HK-2 (cell line): ENCODE results near the gene CHSY1.

Source experiments
- DNase-seq: peaks from one replicate; pipeline ENCODE4 v3.0.0-alpha.2; 2018; ENCODE audit not compliant: unreplicated experiment

The CHSY1 gene

DNA sequence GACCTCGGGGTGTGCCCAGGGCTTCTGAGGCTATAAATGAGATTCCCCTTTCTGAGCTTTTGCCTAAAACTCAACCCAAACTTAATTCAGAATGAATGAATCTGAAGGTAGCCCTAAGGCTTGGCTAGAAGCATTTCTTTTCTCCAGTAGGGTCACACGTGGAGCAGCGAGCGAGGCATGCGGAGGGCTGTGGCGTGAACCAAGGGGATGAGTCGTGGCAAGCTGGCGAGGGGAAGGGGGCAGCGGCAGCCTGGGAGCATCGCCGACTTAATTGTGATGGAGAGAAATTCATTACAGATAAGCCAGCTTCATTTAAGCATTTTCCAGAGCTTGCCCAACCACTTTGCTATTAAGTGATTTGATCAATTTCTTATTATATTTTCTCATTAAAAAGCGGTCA lies 79.9 kb downstream of the CHSY1 start:
- DNase-seq = no peak

DNA sequence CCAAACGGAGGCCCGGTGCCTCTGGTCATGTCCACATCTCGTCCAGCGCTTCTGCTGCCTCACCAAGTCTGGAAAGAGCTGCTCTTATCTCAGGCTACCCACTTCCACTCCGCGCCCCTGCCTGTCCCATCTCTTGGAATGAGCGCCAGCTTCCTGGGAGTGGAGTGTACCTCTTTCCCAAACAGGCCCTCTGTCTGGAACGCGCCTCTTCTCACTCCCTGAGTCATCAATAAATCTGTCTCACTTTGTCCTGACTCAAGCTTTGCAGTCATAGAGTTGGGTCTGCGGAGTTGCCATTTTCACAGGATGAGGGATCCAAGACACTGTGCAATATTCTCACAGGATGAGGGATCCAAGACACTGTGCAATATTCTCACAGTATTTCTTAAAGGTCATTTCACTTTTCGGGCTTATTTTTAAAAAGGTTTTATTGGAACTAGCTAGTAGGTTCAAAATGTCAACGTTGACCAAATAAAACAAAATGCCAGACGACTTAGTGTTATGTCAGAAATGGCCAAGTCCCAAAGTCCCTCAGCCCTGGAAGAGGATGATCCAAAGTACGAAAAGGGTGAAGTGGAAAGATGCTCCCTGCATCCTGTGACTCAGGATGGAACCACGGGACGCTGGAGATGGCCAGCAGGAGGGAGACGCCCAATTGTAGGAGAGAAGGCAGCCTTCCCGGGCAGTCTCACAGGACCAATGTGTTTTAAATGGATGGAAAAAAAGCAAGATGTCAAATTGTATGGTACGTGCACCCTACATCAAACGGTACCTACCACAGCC lies 81.1 kb downstream of the CHSY1 start:
- no peak for DNase-seq

DNA sequence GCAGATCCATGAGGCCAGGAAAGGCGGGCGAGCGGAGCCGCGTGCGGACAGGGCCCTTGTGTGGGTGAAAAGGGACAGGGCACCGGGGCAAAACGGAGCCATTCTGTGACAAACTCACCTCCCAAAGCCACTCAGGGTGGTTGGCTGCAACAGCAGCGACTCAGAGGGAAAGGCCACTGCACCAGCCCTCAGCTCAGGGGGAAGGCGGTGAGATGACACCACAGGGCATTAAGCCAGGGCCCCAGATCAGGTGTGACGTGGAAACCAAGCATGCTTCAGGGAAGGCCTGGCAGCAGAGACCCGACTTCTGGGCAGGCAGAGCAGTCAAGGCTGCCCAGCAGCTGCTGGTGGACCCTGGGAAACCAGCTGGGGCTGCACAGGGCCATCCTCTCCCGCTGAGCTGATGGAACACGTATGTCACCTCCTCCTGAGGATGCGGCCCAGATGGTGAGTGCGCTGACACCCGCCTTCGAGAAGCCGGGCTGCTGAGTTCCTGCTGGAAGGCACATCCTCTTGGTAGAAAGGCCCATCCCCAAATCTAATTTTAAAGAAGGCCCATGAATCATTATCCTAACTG lies 82.3 kb downstream of the CHSY1 start:
- DNase-seq = no peak

DNA sequence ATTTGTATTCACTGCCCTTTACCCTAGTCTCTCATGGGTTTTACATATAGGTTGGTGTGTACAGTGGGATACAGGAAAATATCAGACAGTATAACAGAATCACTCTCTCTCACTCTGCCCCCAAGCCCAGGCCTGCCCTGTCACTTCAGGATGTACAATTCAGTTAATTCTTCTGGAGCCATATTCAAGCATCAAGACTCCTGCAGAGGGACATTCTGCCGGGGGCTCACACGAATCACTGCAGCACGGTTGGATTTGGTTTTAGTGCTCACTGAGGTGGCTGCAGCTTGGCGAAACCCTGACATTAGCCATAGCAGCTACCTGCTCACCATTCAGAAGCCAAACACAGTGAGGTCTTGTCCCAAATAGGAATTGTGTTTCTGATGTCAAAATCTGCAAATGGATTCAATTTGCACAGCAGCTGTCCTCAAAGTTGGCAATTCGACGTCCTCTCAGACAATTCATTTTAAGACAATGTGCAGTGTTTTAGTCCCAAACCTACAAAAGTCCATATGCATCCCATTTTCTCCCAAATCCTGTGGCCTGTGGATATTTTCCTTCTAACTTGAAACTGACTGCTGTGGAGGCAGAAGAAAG lies 82.9 kb downstream of the CHSY1 start:
- DNase-seq = no peak

DNA sequence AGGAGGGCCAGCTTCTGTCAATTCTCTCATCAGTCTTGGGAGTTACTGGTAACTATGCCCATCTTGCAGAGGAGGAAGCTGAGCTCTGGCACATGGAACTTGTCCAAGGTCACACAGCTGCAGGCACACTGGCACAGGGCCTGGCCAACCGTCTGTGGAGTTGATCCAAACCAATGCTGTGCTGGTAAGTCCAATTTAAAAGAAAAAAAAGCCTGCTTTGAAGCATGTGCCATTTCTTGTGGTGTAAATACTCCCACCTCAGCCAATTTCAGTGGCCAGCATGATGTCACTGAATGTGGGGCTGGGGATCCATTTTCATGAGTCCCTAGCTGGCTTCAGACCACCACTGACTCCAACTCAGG lies 83.4 kb downstream of the CHSY1 start:
- DNase-seq = no peak

DNA sequence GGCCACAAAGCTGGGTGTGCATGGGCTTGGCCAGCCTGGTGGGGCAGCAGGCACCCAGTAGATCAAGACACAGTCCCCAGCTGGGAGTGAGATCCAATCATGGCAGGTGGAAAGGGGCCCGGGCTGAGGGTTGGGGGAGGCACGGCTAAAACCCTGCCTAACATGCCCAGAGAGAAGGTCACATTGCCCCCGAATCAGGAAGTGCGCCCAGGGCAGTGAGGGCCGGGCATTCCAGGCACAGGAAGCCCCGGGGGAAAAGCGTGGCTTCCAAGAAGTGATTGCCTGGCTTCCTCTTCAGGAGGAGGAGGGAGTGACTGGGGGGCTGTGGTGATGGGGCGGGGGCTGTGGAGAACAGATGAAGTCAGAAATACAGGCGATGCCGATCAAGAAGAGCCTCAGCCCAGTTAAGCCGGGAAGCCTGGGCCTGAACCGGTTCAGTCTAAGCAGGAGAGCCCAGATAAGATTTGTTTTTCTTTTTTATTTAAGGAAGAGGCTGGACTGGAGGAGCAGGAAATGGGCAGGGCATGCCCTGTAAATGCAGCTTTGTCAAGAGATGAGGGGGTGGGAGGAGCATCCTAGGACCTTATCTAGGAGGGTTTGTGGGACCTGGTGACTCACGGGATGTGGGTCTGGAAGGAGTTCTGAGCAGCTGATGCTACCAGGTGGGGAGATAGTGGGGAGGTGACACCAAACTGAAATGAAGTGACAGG lies 83.9 kb downstream of the CHSY1 start:
- peak; percentile 21 for DNase-seq

DNA sequence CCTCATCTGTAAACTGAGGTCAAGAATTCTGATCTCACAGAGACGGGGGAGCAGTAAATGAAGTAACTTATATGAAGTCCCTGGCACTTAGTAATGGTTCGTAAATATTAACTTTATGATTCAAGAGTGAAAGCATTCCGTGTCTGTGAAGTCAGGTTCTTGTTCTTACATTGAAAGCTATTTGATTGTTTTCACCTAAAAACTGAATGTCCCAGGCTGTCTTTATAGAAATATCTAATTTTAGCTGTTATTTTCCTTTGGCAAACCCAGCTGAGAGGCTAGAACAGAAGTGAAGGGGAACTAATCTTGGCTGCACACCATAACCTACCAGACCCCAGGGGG lies 84.5 kb downstream of the CHSY1 start:
- DNase-seq = no peak

DNA sequence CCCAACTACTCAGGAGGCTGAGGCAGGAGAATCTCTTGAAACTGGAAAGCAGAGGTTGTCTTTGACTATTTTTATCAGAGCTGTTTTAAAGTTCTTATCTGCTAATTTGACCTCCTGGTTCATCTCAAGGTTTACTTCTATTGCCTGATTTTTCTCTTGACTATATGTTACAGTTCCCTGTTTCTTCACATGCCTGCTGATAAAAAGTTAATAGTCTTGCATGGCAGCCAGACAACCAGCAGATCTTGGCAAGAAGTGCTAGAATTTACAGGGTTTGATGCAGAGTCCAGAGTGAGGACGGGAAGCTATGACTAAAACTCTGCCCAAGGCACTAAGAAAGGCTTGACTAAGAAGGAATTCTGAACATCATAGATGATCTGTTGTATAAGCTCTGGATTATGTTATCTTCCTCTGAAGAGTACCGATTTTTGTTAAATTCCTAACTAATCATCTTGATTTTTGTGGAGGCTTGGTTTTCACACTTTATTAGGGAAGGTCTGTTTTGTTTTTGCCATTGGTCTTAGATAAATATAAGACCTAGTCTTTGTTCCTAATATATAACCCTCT lies 85.9 kb downstream of the CHSY1 start:
- DNase-seq = no peak

DNA sequence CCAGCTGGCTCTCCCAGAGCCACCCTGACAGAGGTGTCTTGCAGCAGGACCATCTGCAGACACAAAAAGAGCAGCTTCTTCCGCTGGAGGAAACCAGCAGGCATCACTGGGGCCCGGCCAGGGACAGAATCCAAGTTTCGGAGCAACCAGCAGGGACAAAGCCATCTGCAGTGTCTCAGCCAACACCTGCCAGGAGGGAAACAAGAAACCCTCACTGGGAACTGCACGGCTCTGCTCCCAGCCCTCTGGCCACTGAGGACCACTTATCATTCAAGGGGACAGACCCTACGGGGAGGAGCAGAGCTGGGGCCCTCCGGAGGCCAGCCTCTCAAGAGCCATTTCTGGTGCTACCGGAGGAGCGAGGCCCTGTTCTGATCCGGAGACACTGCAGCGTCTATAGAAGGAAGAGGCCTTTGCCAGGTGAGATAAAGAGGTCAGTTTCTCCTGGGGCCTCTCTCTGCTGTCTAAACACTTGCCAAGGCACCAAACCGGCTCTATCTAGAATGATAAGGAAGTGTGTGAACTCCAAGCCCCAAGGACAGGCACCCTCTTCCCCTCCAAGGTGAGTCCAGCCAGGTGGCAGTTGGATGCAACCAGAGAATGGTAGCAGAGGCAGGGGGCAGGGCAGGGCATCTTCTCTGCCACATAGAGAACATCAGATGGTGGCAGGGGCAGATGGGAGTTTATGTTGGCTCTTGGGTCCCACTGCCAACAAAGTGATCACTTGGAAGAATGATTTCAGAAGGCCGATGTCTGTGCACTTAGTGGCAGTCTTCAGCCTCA lies 89.0 kb downstream of the CHSY1 start:
- no peak for DNase-seq

DNA sequence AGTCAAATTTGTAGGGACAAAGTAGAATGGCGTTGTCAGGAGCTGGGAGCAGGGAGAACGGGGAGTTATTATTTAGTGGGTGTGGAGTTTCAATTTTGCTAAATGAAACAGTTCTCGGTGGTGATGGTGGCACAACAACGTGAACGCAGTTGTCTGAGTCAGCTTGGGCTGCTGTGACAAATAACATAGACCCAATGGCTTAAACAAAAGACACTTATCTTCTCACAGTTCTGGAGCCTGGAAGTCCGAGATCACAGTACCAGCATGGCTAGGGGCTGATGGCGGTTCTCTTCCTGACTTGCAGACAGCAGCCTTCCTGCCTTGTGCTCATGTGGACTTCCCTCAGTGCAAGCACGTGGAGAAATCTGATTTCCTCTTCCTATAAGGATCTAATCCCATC lies 90.2 kb downstream of the CHSY1 start:
- no peak for DNase-seq

DNA sequence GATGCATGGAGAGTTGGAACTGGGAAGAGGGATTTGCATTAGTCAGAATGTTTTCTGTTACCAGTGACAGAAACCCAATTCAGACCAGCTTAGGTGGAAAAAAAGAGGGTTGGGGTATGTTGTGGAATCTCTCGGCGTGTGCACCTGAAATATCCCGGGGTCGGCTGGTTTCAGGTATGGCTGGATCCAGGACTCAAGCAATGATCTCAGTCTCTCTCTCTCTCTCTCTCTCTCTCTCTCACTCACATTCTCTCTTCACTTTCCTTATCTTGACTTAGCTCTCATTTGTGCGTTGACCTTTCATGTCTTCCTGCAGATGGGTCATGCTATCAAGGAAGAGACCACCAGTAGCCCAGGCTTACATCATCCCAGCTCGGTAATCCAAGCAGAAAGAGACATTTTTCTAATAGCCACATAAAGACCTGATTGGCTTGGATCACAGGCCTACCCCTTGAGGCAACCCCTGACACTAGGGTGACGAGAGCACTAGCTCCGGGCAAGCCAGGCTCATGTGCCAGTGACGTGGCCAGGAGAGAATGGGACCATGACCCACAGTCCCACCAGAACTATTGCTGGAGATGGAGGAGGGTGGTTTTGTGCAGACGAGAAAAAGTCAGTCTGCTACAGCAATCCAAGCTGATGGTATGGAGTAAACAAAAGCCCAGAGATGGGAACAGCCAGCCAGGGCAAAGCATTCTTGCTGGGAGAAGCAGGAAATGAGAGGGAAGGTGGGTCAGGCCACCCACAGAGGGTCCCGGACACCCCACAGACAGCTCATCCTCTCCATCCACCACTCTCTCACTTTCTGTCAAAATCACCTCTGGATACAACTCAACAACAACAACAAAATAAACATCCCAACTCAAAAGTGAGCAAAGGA lies 91.7 kb downstream of the CHSY1 start:
- DNase-seq = no peak

DNA sequence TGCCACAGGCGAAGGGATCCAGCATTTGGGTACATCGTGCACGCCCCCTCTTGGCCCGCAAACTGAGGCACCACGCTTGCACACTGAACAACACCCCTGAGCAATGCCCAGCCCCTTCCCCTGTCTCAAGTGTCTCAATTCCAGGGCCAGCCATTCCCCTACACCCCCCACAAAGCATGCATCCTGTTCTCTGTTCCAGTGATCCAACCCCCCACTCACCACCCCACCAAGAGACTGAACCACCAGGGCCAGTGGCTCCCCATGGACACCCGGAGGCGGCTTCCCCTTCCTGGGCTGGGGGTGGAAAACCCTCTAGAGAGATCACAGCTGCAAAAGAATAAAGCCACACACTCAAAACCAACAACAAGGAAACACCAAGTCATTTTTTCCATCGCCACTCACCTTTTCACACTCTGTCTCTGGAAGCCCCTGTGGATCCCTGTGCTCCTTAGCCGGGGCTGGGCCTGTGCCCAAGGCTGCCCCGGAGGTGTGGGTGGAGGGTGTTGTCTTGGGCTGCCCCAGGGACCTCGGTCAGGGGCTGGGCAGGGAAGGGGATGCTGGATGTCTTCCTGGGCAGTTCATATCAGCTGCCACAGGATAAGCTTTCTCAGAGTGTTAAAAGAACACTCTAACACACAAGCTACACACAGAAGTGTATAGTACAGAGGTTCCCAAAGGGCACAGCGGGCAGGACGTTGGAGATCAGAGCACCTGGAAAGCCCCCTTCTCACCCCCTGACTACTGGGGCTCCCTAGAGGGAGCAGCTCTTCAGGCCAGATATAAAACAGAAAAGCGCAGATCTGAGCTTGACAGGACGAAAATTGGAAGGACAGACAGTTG lies 92.5 kb downstream of the CHSY1 start:
- DNase-seq = no peak

DNA sequence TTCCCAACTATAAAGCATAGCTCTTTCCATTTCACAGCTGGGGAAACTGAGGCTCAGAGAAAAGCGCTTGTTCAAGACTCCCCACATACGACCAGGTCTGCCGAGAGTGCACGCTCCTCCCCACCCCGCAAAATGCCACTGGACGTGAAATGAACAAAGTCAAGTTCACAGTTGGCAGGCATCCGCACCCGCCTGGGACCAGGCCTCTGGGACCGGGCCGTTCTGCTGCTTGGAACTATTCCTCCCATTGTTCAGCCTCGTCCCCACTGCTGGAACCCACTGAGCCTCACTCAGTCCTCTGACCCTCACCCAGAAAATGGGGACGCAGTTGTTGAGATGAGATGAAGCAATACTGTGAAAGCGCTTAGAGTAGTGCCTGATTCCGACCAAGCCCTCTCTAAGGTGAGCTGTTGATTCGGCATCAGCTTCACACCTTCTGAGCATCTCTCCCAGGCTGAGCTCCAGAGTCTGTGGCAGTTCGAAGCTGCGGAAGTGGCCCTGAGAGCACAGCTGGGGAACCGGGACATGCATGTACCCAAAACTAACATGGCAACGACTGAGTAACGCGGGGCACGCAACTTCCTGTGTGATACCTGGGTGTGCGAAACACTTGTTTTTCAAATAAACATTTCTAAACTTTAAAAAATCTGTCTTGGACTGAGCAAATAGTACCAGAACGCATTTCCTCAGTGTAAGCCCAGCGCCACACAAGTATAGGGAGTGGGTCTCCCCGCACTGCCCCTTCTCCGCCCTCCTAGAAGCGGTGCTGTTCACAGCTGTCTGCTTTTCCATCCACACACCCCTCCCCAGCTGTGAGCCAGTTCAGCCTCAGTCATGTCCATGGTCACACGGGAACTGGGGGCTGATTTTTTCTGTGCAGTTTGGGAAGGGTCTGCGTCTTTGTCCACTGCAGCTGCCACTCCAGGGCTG lies 93.4 kb downstream of the CHSY1 start:
- DNase-seq = no peak

DNA sequence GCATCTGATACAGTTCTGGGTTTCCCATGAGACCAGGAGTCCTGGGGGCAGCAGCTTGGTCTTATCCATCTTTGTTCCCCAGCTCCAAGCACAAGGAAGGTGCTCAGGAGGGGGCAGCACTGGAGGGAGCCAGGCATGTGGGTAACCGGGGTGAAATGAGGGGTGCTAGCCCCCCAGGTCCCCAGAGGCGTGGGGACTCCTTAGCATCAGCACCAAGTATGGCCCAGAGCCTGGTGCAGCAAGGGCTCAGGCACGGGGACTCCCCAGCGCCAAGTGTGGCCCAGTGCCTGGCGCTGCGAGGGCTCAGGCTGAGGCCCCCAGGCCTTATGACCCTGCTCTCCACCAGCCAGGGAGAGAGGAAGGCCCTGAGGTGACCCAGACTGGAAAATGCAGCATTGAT lies 94.1 kb downstream of the CHSY1 start:
- DNase-seq = no peak

DNA sequence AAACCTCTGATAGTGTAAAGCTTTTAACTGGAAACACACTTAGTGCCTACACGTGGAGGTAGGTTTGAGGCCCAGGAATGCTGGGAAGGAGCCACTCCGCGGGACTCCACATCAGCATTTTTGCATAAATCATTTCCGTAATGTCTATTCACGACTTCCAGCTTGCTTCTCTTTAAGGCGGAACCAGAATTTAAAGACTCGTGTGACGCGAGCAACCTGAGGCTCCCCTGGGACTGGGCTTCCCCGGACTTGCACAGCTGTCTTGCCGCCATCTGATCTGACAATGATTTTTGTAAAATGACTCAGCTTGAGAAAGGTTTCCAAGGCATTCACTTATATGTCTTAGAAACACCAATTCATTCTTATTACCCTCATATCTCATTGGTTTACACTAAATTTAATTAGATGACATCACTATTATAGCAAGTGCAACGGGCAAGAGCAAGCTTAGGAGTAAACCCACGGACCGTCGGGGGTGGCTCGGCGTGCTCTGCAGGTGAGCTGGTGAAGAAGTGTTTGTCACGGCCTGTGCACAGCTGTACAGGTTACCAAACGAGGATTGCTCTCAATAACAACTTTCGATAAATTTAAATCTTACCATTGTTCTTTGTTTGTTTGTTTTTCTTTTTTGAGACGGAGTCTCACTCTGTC lies 95.2 kb downstream of the CHSY1 start:
- no peak for DNase-seq

DNA sequence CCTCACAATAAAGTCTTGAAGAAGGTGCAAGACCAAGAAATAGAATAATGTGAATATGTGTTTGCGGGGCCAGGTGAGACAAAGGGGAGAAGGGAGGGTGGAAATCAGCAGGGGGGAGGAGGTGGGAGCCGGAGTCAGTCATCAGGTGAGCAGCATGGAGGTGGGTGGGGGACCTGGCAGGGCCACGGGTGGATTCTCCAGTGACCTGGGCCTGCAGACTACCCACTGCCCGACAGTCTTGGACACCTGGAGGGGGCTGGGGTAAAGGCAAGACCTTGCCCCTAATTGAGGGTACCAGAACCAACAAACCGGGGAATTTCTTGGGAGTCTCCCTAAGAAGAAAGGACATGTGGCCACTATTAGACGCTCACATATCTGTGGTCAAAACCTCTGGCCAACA lies 95.8 kb downstream of the CHSY1 start:
- DNase-seq = no peak

DNA sequence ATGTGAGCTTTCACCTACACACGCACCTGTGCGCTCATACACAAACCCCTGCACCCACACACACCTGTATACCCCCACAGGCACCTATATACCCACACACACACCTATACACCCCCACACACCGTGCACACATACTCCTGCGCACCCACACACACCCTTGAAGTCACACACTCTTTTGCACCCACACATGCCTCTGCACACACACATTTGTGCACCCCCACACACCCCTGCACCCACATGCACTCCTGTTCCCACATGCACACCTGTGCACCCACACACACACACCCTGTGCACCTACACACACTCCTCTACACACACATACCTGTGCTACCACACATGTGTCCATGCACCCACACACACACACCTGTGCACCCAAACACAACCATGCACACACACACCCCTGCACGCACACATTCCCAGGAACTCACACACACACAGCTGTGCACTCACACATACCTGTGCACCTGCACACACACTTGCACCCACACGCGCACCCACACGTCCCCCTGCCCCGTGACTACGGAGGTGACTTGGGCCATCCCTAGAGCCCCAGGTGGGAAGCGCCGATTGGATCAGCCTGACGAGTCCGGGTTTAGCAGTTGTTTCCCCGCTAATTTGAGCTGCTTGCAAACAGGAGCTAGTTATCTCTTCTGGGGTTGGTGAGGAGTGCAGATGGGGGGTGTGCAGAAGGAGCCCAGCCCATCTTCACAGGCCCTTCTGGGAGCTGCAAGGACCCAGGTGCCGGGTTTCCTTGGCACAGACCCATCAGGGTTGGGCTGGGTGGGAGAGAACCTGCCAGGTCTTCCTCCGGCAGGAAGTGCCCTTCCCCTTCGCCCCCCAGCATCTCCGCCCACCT lies 97.8 kb downstream of the CHSY1 start:
- no peak for DNase-seq
